GM10266 (cell line): ENCODE data around the gene DPH2.

Source experiments
- DNase-seq: peaks from one replicate; pipeline ENCODE4 v3.0.0; 2012; ENCODE audit errors: extremely low spot score
- TF ChIP-seq, protein P1 (sequence below): IDR thresholded peaks from 2 replicates; pipeline ENCODE4 v1.5.1; 2012; ENCODE audit warnings: mild to moderate bottlenecking, low read depth; ENCODE audit not compliant: control insufficient read depth, insufficient read depth; ENCODE audit errors: missing control alignments

DPH2 gene

DNA sequence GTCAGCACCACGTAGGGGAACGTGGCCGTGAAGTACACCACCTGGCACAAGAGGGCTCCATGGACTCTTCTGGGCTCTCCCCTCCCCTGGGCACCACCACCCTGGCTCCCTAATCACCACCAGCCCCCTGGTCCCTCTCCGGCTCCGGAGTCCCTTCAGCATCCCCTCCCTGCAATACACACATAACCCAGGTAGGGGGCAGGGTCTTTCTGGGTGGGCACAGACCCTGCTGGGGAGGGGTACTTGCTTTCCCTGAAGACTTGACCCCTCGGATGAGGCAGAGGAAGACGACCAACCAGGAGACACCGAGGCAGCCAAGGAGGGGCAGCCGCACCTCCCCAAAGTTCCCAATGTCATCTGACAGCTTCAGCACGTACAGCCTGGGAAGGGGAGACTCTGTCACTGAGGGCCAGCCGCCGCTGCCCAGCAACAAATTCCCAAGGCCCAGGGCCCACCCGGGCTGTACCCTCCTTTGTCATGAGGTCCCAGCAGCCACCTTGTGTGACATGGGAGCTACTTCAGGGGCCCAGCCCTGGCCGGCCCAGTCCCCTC lies 32.9 kb downstream of the DPH2 start:
- DNase-seq, result no peak
- TF ChIP-seq, protein P1, sequence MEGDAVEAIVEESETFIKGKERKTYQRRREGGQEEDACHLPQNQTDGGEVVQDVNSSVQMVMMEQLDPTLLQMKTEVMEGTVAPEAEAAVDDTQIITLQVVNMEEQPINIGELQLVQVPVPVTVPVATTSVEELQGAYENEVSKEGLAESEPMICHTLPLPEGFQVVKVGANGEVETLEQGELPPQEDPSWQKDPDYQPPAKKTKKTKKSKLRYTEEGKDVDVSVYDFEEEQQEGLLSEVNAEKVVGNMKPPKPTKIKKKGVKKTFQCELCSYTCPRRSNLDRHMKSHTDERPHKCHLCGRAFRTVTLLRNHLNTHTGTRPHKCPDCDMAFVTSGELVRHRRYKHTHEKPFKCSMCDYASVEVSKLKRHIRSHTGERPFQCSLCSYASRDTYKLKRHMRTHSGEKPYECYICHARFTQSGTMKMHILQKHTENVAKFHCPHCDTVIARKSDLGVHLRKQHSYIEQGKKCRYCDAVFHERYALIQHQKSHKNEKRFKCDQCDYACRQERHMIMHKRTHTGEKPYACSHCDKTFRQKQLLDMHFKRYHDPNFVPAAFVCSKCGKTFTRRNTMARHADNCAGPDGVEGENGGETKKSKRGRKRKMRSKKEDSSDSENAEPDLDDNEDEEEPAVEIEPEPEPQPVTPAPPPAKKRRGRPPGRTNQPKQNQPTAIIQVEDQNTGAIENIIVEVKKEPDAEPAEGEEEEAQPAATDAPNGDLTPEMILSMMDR, result no peak

DNA sequence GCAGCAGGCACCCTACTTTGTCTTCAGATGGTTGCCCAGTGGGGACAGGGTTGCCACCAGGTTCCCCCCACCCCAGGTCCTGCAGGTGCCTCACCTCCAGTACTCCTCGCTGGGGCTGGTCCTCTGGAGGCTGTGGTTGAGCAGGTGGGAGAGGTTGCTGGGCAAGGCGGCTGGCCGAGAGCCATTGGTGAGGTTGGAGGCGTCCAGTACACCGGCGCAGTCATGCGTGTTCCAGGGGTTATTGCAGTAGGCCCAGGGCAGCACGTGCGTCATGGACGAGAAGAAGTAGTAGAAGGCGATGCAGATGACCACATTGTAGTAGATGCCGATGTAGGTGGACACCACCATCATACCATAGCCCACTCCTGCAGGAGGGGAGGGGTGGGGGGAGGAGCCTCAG lies 38.4 kb downstream of the DPH2 start:
- DNase-seq, result no peak
- TF ChIP-seq, protein P1, result no peak

DNA sequence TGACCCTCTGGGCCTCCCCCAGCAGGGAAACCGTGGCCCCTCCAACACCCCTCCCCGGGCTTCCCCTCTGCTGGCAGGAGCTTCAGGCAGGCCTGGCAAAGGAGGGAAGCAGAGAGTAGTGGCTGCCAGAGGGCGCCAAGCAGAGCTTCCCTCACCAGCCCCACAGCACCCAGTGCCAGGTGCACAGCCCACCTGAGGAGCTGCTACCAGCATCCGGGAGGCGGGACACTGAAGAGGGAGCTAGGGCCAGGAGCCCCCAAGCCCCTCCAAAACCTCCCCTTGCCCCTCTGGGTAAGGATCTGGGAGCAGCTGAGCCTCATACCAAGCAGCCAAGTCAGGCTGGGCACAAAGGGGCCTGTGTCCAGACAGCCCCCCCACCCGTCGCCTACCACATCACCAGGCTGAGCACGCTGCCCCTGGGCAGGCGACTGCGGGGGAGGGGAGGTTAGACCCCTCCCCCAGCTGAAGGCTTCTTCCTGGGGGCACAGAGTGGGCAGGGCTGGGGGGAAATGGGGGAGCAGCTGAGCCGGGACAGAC lies 41.2 kb downstream of the DPH2 start:
- TF ChIP-seq, protein P1, result no peak
- no peak for DNase-seq

DNA sequence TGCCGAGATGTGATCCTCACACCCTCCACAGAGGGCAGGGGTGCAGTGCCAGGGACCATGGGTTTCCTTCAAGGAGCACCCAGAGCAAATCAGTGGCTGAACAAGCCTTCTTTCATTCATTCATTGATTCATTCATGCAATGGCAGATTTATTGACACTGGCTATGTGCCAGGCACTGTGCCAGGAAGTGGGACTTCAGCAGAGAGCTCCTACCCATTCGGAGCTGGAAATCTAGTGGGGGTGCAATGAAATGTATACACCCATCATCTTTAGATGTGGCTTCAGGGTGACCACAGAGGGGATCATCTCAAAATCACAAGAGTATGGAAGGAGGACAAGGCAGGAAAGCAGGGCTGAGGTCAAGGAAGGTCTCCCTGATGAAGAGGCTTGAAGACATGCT lies 42.6 kb downstream of the DPH2 start:
- DNase-seq, result no peak
- TF ChIP-seq, protein P1, result no peak

DNA sequence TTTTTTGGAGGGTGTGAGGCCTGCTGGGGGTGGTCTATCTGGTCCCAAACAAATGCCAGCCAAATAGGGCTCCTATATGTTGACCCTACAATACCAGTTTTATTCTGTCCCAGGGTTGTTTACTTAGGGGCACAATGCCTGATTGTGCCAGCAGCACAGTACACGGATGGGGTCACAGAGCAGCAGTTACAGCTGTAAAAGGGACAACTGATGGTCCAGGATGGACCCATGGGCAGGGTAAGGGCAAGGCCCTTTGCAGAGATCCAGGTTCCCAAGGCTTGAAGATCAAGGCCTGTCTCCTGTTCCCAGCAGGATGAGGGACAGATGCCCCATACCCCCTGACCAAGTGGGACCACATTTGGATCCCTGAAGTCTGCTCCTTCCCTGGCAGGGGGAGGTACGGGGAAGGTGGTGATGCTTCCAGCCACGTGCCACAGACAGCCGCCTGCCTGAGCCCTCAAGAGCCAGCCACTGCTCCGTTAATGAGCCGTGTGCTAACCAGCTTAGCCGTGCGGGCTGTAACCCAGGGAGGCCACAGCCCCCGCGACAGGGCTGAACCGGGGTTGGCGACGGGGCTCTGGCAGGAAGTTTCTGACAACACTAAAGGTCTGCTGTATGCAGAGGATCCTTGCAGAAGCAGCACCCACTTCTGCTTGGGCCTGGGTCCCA lies 43.3 kb downstream of the DPH2 start:
- no peak for DNase-seq
- TF ChIP-seq, protein P1, result no peak

DNA sequence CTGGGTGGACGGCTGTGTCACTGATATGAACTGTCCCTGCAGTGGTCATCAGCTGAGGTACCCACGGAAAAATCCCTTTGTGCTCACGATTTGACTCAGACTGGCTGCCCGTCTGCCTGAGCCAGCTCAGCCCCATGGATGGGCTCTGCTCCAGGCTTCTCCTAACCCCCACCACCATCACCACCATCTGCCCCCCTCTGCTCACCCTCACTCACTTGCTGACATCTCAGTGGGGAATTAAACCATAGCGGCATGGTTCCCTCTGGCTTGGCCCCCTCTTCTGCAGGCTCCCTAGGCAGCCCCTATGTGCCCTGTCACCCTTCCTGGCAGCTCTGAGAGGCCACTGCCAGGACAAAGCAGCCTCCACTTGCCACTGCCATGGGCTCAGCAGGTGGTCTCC lies 44.1 kb downstream of the DPH2 start:
- TF ChIP-seq, protein P1, result no peak
- no peak for DNase-seq
